Left renal cortex interstitium (tissue), 4 donors: ENCODE results near the gene NFIC. TPM values are rescaled to one million over a fixed set of nuclear protein-coding genes. Genes with fewer than 3 reads are reported as not detected.

Experiments used
- DNase-seq, 4 donors: peaks; one replicate each; pipeline ENCODE4 v3.0.0-alpha.2; 2013; ENCODE audit warnings: low read depth in 4 of 4, low spot score in 2 of 4, missing footprints in 1 of 4
- polyA plus RNA-seq, 4 donors: library from polyadenylated mRNA; unstranded; fragments of 120-200 nt; gene quantifications; one replicate each; pipeline ENCODE4 v1.2.1, GENCODE V29; 2013; ENCODE audit not compliant: insufficient read length in 4 of 4

Gene NFIC
- polyA plus RNA-seq, 4 donors, result 18.7 to 37.9 (median 26.0) TPM

- no peak for DNase-seq
Observed at GRCh38 chr19:3518659-3519058, 152.3 kb downstream of the NFIC start.

Other genes starting within 250 kb of the NFIC start
- gene GNA15, start 230.6 kb upstream of the NFIC start, polyA plus RNA-seq, result 1 to 10 TPM in 2 of 4 donors, under 1 TPM in 2; 0.64 to 1.3 (median 0.97) TPM
- under 1 TPM; 0.25 to 0.44 (median 0.38) TPM for gene S1PR4, start 187.8 kb upstream of the NFIC start, polyA plus RNA-seq
- 10 to 100 TPM; 33.7 to 52.8 (median 46.5) TPM for gene NCLN, start 180.7 kb upstream of the NFIC start, polyA plus RNA-seq
- 1 to 10 TPM in 2 of 4 donors, under 1 TPM in 2; 0.37 to 2.1 (median 1.0) TPM for gene CELF5, start 141.9 kb upstream of the NFIC start, polyA plus RNA-seq
- gene SMIM24, start 113.9 kb downstream of the NFIC start, polyA plus RNA-seq, result 100 to 1,000 TPM; 454 to 598 (median 485) TPM
- gene SMIM44, start 116.9 kb downstream of the NFIC start, polyA plus RNA-seq, result under 1 TPM in 2 of 4 donors, not detected in 2; 0.28 to 0.95 TPM
- 10 to 100 TPM in 2 of 4 donors, 1 to 10 TPM in 2; 6.2 to 11.6 (median 10.1) TPM for gene DOHH, start 134.1 kb downstream of the NFIC start, polyA plus RNA-seq
- 10 to 100 TPM; 45.1 to 72.5 (median 59.0) TPM for gene FZR1, start 139.7 kb downstream of the NFIC start, polyA plus RNA-seq
- gene TEKTIP1, start 172.6 kb downstream of the NFIC start, polyA plus RNA-seq, result 1 to 10 TPM; 3.1 to 9.0 (median 7.0) TPM
- 10 to 100 TPM; 44.5 to 76.8 (median 61.8) TPM for gene MFSD12, start 191.0 kb downstream of the NFIC start, polyA plus RNA-seq
- gene HMG20B, start 206.4 kb downstream of the NFIC start, polyA plus RNA-seq, result 100 to 1,000 TPM in 1 of 4 donors, 10 to 100 TPM in 3; 67.9 to 111 (median 91.2) TPM
- gene GIPC3, start 218.9 kb downstream of the NFIC start, polyA plus RNA-seq, result 1 to 10 TPM; 2.3 to 3.3 (median 2.8) TPM
- 1 to 10 TPM; 2.3 to 3.8 (median 3.1) TPM for gene TBXA2R, start 240.3 kb downstream of the NFIC start, polyA plus RNA-seq